ENCODE results near the gene NPBWR2.

The NPBWR2 gene

GRCh38 chr20:64075556-64075955 is 31.8 kb downstream of the NPBWR2 start:
- DNase-seq (ENCODE audit: low spot score) = no peak
- in situ Hi-C loops (cut with MboI; ENCODE audit: low pct_unique_long_range_greater_than_20kb, low sequenced_read_pairs, unreplicated experiment) = no loop called here
- TF ChIP-seq, protein P1, sequence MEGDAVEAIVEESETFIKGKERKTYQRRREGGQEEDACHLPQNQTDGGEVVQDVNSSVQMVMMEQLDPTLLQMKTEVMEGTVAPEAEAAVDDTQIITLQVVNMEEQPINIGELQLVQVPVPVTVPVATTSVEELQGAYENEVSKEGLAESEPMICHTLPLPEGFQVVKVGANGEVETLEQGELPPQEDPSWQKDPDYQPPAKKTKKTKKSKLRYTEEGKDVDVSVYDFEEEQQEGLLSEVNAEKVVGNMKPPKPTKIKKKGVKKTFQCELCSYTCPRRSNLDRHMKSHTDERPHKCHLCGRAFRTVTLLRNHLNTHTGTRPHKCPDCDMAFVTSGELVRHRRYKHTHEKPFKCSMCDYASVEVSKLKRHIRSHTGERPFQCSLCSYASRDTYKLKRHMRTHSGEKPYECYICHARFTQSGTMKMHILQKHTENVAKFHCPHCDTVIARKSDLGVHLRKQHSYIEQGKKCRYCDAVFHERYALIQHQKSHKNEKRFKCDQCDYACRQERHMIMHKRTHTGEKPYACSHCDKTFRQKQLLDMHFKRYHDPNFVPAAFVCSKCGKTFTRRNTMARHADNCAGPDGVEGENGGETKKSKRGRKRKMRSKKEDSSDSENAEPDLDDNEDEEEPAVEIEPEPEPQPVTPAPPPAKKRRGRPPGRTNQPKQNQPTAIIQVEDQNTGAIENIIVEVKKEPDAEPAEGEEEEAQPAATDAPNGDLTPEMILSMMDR (IDR thresholded peaks at IDR 0.05; ENCODE audit: extremely low read depth, insufficient read depth, missing control alignments) = no peak

DNA sequence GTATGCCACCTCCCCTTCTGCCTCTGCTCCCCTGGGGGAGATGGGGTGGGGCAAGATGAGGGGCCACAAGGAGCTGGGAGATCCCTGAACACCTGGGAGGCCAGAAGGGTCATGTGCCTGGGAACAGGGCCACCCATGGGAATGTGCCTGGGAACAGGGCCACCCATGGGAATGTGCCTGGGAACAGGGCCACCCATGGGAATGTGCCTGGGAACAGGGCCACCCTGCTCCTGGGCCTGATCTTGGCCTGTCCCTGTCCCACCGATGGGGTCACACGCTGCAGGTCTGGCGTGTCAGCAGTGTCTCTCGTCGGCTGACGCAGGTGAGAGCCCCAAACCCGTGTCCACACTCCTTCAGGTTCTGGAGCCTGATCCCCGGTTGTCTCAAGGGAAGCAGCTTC is 32.4 kb downstream of the NPBWR2 start:
- in situ Hi-C loops (cut with MboI; ENCODE audit: low pct_unique_long_range_greater_than_20kb, low sequenced_read_pairs, unreplicated experiment) = no loop called here
- no peak for DNase-seq (ENCODE audit: low spot score)
- TF ChIP-seq, protein P1 (IDR thresholded peaks at IDR 0.05; ENCODE audit: extremely low read depth, insufficient read depth, missing control alignments) = no peak

DNA sequence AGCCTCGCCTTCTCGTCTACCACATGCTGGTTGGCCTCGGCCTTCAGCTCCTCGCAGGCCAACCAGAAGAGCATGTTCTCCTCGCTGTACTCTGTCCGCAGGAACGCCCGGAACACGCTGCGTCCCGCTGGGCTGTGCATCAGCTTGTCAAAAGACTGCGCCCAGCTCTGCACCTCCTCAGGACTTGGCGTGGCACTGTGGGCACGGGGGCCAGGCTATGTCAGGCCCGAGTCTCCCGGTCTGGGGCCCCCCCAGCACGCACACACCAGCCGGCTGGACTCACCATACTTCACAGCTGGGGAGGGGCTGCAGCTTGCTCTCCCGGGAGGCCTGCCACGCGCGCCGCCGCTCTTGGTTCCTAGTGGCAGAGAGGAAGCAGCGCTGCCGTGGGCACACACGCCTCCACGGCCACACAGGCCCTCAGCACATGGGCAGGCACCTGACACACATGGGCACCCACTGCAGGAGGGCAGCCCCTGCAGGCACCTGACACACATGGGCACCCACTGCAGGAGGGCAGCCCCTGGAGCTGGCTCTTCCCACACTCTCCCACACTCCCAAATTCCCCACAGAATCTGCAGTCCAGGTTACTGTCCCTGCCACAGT is 33.1 kb downstream of the NPBWR2 start:
- in situ Hi-C loops (cut with MboI; ENCODE audit: low pct_unique_long_range_greater_than_20kb, low sequenced_read_pairs, unreplicated experiment) = no loop called here
- no peak for DNase-seq (ENCODE audit: low spot score)
- TF ChIP-seq, protein P1 (IDR thresholded peaks at IDR 0.05; ENCODE audit: extremely low read depth, insufficient read depth, missing control alignments) = no peak

GRCh38 chr20:64073476-64074183 is 33.7 kb downstream of the NPBWR2 start:
- in situ Hi-C loops (cut with MboI; ENCODE audit: low pct_unique_long_range_greater_than_20kb, low sequenced_read_pairs, unreplicated experiment) = no loop called here
- DNase-seq (ENCODE audit: low spot score) = no peak
- TF ChIP-seq, protein P1 (IDR thresholded peaks at IDR 0.05; ENCODE audit: extremely low read depth, insufficient read depth, missing control alignments) = no peak

GRCh38 chr20:64072498-64073063 is 34.8 kb downstream of the NPBWR2 start:
- DNase-seq (ENCODE audit: low spot score) = no peak
- TF ChIP-seq, protein P1 (IDR thresholded peaks at IDR 0.05; ENCODE audit: extremely low read depth, insufficient read depth, missing control alignments) = no peak
- in situ Hi-C loops (cut with MboI; ENCODE audit: low pct_unique_long_range_greater_than_20kb, low sequenced_read_pairs, unreplicated experiment) = no loop called here

DNA sequence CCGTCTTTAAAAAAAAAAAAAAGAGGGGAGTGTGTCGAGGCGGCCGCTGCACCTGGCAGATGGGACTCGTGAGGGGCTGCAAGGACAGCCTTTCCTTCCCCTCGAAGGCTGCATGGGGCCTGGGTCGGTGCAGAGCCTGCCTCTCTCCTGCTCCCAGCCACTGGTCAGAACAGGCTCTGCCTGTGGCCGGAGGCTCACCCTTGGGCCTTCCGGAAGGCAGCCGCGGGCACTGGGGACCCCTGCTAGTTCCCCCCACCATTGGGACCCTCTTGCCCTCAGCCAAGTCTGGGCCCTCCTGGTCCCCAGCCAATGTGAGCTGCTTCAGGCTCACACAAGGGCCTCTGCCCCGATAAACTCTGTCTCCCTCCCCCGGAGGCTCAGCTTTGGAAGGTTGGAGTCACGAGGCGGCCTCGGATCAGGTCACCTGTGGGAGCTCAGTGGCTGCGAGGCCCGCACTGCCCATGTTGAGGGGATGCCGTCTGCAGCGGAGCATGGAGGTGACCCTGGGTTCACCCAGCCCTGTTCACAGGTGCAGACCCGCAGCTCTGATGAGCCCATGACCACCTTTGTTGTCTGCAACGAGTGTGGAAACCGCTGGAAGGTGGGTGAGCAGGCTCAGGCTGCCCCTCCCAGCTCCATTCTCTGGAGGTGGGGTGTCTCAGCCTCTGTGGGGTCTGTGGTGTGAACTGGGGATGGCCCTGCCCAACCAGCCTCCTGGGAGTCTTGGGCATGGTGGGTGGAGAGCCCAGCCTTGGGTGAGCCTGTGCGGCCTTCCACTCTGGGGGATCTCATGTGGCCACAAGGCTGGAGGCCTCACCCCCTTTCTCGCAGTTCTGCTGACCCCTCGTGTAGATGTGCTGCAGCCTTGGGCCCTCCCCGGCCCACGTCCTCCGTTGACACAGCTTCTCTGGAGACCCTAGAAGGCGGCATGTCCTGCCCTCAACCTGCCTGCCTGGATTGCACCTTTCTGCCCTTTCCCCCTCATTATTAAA is 35.7 kb downstream of the NPBWR2 start:
- TF ChIP-seq, protein P1 (IDR thresholded peaks at IDR 0.05; ENCODE audit: extremely low read depth, insufficient read depth, missing control alignments) = no peak
- in situ Hi-C loops (cut with MboI; ENCODE audit: low pct_unique_long_range_greater_than_20kb, low sequenced_read_pairs, unreplicated experiment) = no loop called here
- no peak for DNase-seq (ENCODE audit: low spot score)
